GM19238 (cell line): ENCODE measurements around the gene CPA3.
A peak's percentile ranks its signal among the peaks of the same experiment; 100 is the strongest.

Source experiments
- DNase-seq: peaks from one replicate; pipeline ENCODE4 v3.0.0; 2011; ENCODE audit warnings: low spot score; ENCODE audit not compliant: insufficient read length

The CPA3 gene

DNA sequence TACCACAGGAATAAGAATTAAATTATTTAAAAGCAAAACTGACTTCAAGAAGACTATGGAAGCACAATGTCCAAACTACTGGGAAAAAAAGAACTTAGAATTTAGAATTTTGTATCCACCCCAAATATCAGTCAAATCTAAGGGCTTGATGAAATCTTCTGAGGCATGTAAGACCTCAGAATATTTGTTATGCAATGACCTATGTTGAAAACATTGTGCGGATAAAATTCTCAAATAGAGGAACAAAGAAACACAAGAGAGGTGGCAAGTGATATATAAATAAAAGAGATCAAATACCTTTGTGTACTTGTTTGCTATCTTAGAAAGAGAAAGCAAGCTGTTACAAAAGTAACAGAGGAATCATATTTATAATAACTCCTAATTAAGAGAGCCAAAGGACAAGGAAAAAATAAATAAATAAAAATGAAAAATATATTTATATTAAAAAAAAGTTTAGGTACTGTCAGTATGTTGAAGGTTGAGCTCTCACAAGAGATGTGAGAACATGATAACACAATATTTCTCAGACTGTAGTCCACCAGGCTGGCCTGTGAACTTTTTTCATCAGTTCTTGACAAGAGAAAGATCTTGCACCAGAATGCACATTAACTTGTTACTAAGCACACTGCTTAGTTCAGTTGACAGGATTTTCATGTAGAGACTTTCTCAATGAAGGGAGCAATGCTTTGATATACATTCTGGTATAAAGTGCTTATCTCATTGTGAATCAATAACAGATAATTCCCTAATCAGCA, 50.0 kb downstream of the CPA3 start:
- no peak for DNase-seq

DNA sequence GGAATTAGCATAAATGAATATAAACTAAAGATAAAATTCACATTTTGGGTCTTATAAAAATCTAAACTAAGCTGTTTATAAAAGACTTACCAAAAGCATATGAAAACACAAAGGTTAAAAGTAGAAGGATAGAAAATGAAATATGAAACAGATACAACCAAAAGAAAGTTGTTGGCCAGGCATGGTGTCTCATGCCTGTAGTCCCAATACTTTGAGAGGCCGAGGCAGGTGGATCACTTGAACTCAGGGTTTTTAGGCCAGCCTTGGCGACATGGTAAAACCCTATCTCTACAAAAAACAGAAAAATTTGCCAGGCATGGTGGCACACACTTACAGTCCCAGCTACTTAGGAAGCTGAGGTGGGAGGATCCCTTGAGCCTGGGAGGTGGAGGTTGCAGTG, 51.0 kb downstream of the CPA3 start:
- DNase-seq, result no peak

DNA sequence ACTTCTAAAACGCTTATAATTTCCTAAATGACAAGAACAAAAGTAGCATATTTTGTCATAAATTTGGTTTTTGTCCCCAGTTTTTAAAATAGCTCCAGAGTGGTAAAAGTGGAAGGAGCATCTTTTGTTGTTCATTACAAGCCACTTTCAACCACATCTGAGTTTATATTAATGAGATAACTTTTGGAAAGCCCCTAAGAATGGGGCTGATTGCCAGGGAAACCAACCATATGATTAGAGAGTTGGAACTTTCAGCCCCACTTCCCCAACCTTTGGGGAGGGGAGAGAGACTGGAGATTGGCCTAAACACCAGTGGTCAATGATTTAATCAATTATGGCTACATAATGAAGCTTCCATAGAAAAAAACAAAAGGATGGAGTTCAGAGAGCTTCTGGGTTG, 57.4 kb downstream of the CPA3 start:
- DNase-seq, result no peak

DNA sequence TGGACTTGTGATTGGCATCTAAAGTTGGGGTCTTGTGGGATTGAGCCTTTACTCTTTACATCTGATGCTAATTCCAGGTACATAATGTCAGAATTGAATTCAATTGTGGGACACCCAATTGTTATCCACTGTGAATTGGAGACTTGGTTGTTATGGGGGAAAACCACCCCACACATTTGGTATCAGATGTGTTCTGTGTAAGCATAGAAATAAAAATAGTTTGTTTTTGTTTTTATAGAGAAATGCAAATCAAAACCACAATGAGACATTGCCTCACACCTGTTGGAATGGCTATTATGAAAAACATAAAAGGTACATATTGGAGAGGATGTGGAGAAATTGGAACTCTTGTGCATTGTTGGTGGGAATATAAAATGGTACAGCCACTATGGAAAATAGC, 58.5 kb downstream of the CPA3 start:
- no peak for DNase-seq

DNA sequence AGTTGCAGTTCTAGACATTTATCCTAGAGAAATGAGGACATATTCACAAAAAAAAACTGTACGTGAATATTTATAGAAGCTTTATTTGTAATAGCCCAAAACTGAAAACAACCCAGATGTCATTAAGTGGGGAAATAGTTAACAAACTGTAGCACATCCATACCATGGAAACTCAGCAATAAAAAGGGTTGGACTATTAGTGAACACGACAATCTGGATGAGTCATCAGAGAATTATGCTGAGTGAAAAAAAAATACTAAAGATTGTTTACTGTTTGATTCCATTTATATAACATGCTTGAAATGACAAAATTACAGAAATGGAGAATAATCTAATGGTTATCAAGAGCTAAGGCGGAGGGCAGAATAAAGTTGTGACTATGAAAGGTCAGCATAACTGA, 59.5 kb downstream of the CPA3 start:
- DNase-seq, result no peak

DNA sequence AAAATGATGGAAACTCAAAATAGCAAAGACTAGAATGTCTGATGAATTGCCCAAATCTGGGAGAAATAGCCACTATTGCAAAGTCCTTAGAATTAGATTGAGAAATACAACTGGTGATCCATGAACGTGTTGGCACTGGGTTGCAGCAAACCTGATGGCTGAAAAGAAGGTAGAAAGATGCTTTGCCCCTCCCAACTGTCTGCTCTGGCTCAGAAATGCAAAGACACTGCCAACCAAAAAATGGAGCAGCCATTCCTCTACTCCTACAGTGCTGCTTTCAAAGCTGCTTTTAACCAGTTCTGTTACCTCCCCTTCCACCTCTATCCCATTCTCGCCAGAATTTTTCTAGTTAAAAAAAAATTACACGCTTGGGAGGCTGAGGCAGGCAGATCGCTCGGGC, 60.7 kb downstream of the CPA3 start:
- no peak for DNase-seq

DNA sequence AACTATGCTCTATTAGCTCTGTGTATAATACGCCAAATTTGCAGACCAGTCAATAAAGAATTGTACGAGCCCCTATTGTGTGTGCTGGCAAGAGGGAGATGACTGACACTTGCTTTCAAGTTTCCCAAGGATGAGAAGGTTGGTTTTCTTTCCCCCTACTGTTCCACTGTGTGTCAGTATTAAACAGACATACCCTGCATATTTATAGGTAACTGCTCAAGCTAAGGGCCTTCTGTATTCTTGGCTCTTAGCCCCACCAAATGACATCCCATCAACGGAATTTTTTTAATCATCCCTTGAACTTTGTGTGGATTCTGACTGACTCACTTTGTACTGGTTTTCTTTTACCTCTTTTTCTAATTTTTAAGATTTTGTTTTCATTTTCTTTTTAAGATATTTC, 65.7 kb downstream of the CPA3 start:
- no peak for DNase-seq

DNA sequence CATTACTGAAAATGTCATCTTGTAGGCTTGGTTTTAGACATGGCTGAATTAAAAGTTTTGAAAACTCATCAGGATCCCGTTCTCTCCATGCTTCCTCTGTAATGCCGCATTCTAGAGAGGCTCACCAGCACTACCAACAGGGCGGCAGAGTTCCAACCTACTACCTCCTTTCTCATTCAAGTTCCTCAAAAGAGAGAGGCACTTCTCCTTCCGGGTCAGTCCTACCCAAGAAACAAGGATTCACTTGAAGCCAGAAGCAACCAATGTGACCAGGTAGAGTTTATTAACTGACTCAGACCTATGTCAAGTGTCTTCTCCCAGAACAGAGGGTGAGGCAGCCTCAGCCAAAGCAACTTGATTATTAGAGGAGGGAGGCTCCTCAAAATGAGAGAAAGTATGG, 66.5 kb downstream of the CPA3 start:
- DNase-seq, result no peak

DNA sequence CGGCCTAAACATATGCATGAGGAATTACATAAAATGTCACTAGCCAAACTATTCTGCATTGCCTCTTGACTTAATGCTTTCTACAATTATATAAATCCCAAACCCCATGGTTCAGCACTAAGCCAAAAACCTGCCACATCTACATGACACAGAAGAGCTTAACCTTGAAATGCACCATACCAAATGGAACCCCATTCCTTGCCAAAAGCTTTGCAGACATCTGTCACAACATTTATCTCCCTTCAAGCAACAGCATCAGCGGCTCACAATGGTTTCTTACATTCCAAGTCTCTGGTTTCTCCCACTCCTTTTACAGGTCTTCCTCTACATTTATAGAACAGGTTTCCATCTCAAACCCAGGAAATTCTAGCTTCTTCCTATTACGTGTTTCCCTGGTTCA, 67.9 kb downstream of the CPA3 start:
- DNase-seq, result no peak

DNA sequence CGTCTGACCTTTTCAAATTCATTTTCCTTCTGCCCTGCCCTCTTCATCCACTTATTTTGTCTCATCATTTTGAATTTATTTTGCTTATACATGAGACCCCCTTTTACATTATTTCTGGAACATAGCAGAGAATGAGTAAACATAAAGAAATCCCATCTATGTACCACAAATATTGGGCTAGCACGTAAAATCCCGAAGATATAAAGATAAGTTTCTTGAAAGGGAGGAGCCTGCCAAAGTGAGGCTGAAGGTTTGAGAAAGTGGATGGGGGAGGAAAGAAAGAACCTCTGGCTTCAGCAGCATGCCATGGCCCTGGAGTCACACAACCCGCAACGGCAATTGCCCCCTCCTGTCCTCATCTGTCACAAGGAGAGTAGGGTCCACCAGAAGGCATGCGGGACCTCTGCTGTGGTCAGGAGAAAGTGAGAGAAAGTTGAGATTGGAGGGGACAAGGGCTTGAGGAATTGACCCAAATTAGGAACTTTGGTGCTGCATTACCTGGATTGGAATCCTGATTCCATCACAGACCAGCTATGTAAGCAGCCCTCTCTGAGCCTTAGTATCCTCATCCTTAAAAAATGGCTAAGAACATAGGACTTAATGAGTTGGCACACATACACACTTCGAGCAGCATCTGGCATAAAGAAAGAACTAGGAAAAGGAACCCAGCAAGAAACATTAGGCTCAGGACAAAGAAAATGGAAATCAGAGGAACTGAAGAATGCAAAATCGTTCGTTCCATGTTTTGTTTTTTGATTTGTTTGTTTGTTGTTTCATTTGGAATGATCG, 72.6 kb downstream of the CPA3 start:
- no peak for DNase-seq

DNA sequence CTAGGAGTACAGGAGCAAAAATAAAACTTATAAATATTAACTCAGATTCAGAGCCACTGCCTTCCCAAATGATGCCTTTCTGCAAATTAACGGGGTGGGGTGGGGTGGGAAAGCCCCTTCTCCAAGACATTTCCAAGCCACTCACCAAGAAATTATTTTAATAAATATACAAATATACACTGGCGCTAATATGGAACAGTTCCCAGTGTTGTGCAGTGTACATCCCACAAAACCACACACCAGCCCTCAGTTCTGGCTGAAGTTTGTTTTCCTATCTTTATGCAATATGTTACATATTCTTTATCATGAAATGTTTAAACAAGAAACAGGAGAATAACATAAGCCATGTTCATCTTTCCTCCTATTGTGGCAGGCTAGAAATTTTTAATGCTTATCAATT, 73.2 kb downstream of the CPA3 start:
- DNase-seq, result no peak

DNA sequence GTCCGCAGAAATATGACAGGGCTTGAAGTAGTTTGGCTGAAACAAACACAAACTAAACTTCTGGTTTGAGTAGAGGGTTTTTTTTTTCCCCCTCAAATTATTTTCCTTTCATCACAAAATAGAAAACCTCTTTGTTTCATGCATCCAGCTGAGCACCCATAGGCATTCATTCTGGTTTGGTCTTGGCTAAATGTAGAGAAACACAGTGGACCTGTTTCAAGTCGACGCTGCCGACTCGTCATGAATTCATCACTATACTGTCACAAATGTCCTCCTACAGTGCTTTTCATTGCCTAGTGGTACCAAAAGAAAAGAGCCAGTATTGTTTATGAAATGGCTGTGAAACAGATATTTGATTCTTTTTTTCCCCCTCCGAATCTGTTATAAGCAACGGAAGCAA, 73.8 kb downstream of the CPA3 start:
- no peak for DNase-seq

DNA sequence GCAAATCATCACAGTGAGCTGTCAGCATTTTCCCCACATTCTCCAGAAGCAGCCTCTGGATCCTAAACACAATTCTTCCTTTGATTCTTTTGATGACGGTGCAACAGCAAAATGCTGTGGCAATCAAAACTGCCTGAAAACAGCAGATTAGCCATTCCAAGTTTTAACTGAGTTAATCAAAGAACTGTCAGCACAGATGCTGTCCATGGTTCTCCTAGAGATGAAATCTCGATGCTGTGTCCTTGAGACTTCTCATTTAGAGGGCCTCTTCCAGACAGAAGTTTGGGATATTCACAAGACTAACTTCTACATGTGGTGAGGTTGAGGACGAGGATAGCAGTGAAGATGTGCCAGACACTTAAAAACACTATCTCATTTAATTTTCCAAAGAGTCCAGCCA, 75.9 kb downstream of the CPA3 start:
- DNase-seq, result no peak

DNA sequence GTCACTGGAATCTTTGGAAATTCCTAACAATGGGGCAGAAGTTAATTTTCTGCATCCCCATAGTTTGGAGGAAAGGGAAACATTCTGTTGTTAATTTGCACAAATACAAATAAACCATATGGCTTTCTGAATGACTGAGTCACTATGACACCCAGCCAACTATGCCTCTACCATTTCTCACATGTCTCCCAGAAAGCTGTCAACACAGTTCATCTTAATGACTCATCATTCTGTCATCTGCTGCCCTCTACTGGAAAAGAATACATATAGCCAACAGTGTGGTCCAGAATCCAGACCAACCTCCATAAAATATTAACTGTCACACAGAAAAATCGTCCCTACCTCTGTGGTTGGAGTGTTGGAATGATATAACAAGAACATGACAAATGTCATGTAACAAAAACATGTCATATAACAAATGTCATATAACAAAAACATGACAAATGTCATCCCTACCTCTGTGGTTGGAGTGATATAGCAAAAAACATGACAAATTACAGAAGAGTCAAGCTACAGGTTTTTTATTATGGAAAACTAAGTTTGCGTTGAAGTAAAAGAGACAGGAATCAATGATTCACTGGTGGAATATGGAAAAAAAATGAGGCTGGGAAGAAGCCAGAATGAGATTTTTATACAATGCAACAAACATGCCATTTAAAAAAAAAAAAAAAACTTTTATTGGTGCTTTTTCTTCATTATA, 78.6 kb downstream of the CPA3 start:
- DNase-seq, result peak; percentile 44

DNA sequence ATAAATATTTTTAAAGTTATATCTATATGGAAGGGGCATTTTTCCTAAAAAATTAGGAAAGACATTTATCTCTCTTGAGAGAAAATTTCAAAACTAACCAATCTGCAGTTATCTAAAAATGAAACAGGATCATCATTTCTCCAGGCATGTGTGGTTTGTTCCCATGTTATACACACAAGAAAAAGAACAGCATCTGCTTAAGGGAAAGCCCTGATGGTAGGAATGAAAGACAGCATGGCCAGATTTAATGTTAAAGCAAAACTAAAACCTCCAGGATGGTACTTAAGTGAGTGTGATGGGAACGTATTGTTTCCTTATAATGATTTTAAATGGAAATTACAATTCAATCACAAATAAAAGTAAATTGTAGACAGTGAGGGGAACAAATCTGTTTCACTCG, 80.0 kb downstream of the CPA3 start:
- no peak for DNase-seq
